Activated naive CD4-positive, alpha-beta T cell treated with anti-CD3 and anti-CD28 coated beads, Interleukin-2, amount 10 ng/mL, durations not matched to agents 5 hours and 36 hours (primary cell): ENCODE results near the gene OGN. TPM values are rescaled to one million over a fixed set of nuclear protein-coding genes. Genes with fewer than 3 reads are reported as not detected.

Experiments
- total RNA-seq, 2 experiments: library from RNA; stranded (reverse); gene quantifications; one replicate each; pipeline ENCODE4 v1.2.3, GENCODE V29; 2021

Gene OGN
- not detected for total RNA-seq

GRCh38 chr9:92404042-92404836 lies at the start of gene OGN:
OGN (minus strand) TSS chr9:92404578; CDS start chr9:92403407, 1,171 bp downstream.

GRCh38 chr9:92424340-92424739 lies 20.0 kb upstream of the OGN start, which contains the start of gene OMD:
OMD (minus strand) TSS chr9:92424471; CDS start chr9:92417558, 6,913 bp downstream.

Other genes with a start within 250 kb of the OGN start
- 100 to 1,000 TPM; 113 to 115 TPM for gene IARS1, start 110.9 kb downstream of the OGN start, total RNA-seq
- 10 to 100 TPM; 56.2 to 58.4 TPM for gene NOL8, start 79.2 kb downstream of the OGN start, total RNA-seq
- 10 to 100 TPM; 12.4 to 14.1 TPM for gene CENPP, start 78.6 kb downstream of the OGN start, total RNA-seq
- gene OMD, start 19.9 kb upstream of the OGN start, total RNA-seq, result not detected
- gene ASPN, start 77.9 kb upstream of the OGN start, total RNA-seq, result not detected
- gene ECM2, start 131.4 kb upstream of the OGN start, total RNA-seq, result not detected